Sigmoid colon (tissue), 4 donors: ENCODE measurements around the gene ADARB1.

Experiments used
- POLR2A ChIP-seq, 2 donors: fragments of 450-650 bp; IDR thresholded peaks; one replicate each; pipeline ENCODE4 v1.6.1; 2016; ENCODE audit warnings: antibody characterized with exemption in 2 of 2, mild to moderate bottlenecking in 2 of 2, moderate library complexity in 2 of 2
- POLR2AphosphoS5 ChIP-seq, 4 donors: sonication (generic); formaldehyde crosslinking; IDR thresholded peaks; one replicate each; pipeline ENCODE4 v1.6.1; 2017; ENCODE audit warnings: antibody characterized with exemption in 4 of 4

DNA sequence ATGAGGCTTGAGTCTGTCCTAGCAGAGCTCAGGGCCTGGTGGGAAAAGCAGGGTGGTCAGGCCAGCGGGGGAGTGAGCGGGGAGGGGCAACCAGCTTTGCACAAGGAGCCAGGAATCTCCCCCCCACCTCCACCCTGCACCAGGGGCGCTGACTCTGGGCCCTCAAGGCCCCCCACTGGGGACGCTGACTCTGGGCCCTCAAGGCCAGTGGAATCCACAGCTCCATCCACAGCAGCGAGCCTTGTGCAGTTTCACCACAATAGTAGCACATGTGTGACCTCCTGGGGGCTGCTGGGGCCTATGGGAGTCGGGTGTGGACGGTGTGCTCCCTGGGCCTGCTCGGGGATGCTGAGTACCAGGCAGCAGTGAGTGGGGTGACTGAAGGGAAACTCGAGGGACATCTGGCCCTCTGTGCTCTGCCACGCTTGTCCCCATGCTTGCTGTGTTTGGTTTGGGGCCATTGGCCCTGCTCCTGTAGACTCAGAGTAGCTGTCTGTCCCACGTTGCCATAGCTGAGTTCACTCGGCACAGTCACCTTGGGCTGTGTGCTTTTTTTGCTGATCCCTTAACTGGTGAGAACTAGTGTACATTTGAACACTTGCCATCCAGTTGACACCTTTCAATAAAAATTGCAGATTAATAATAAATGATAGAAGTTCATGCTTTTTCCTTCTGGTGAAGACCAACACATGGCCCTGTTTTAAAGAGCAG, 89.2 kb downstream of the ADARB1 start:
- TF ChIP-seq POLR2A (IDR thresholded peaks at IDR 0.05) (no peak), POLR2AphosphoS5 (IDR thresholded peaks at IDR 0.05) (no peak)
